GM18511 (cell line): ENCODE results near the gene TCERG1L.
"Not testable (repeated sequence)": the region's sequence is repeated elsewhere in the genome, so short reads cannot be mapped to it uniquely, and the experiment has no call there.

Experiments used
- ATAC-seq: cut with Tn5 transposase; IDR thresholded peaks from one replicate; pipeline ENCODE4 v1.9.1; 2021; ENCODE audit warnings: mild to moderate bottlenecking, moderate library complexity; ENCODE audit not compliant: unreplicated experiment

TCERG1L gene

GRCh38 chr10:131092386-131092785 lies 219.1 kb downstream of the TCERG1L start:
- no peak for ATAC-seq

GRCh38 chr10:131091682-131092081 lies 219.8 kb downstream of the TCERG1L start:
- no peak for ATAC-seq

GRCh38 chr10:131090761-131091661 lies 220.5 kb downstream of the TCERG1L start:
- no peak for ATAC-seq

- ATAC-seq, result no peak
These were observed 221.7 kb downstream of the TCERG1L start for GRCh38 chr10:131089861-131090260.

GRCh38 chr10:131089150-131089549 lies 222.4 kb downstream of the TCERG1L start:
- no peak for ATAC-seq

- no peak for ATAC-seq
These were observed 222.9 kb downstream of the TCERG1L start for GRCh38 chr10:131088619-131089018.

- no peak for ATAC-seq
These were observed 223.9 kb downstream of the TCERG1L start for GRCh38 chr10:131087464-131088215.

GRCh38 chr10:131086511-131086910 lies 225.0 kb downstream of the TCERG1L start:
- no peak for ATAC-seq

- ATAC-seq, result no peak
These were observed 225.4 kb downstream of the TCERG1L start for GRCh38 chr10:131086094-131086493.

GRCh38 chr10:131085091-131085860 lies 226.2 kb downstream of the TCERG1L start:
- no peak for ATAC-seq

- ATAC-seq, result no peak
These were observed 226.8 kb downstream of the TCERG1L start for GRCh38 chr10:131084791-131085090.

GRCh38 chr10:131083915-131084790 lies 227.4 kb downstream of the TCERG1L start:
- ATAC-seq, result no peak

GRCh38 chr10:131082991-131083481 lies 228.5 kb downstream of the TCERG1L start:
- no peak for ATAC-seq

- no peak for ATAC-seq
These were observed 229.2 kb downstream of the TCERG1L start for GRCh38 chr10:131082201-131082850.

GRCh38 chr10:131081786-131082185 lies 229.7 kb downstream of the TCERG1L start:
- ATAC-seq, result no peak

- ATAC-seq, result no peak
These were observed 230.1 kb downstream of the TCERG1L start for GRCh38 chr10:131081376-131081775.

- no peak for ATAC-seq
These were observed 230.9 kb downstream of the TCERG1L start for GRCh38 chr10:131080571-131080970.

GRCh38 chr10:131079314-131079713 lies 232.2 kb downstream of the TCERG1L start:
- no peak for ATAC-seq

GRCh38 chr10:131078882-131079280 lies 232.6 kb downstream of the TCERG1L start:
- not testable (repeated sequence) for ATAC-seq
